H1 (cell line): ENCODE data around the gene KDM6A. TPM values are rescaled to one million over a fixed set of nuclear protein-coding genes. Genes with fewer than 3 reads are reported as not detected.

Source experiments
- CTCF ChIA-PET: fragments of 300-600 bp; sonication (Branson Sonifier 250); formaldehyde crosslinking; loops from one replicate; lab custom pipeline; 2021; ENCODE audit not compliant: partially characterized antibody; lab: Charles Lee
- POLR2A ChIA-PET: fragments of 300-600 bp; sonication (Branson Sonifier 250); formaldehyde crosslinking; loops from one replicate; lab custom pipeline; 2021; ENCODE audit warnings: inconsistent platforms; ENCODE audit not compliant: partially characterized antibody; lab: Charles Lee
- DNase-seq, 2 experiments: peaks; one replicate each; pipeline versions ENCODE4 v3.0.0 to v3.0.0-alpha.2; 2010 to 2022; ENCODE audit warnings: low spot score in 2 of 2, low read depth in 1 of 2, mixed read lengths in 1 of 2
- FAIRE-seq: peaks from 2 replicates; lab custom pipeline; 2011; peaks lifted over from hg19 to GRCh38; lab: Jason Lieb, UNC
- H2AFZ ChIP-seq: 2 replicates; pipeline ENCODE4 v1.8.1; 2012; ENCODE audit warnings: low read length, inconsistent platforms
- H2AK5ac ChIP-seq: 2 replicates; pipeline ENCODE4 v1.6.1; 2013; ENCODE audit warnings: low read depth, low read length
- H2BK120ac ChIP-seq: replicated peaks from 2 replicates; pipeline ENCODE3; 2013; ENCODE audit warnings: low read depth, low read length, inconsistent platforms
- H2BK12ac ChIP-seq: 2 replicates; pipeline ENCODE4 v1.6.1; 2013; ENCODE audit warnings: low read depth, low read length
- H2BK15ac ChIP-seq: 2 replicates; pipeline ENCODE4 v1.6.1; 2013; ENCODE audit warnings: low read length
- H2BK20ac ChIP-seq: 2 replicates; pipeline ENCODE4 v1.6.1; 2013; ENCODE audit warnings: low read length
- H2BK5ac ChIP-seq: 2 replicates; pipeline ENCODE4 v1.6.1; 2013; ENCODE audit warnings: low read depth, low read length
- H3K14ac ChIP-seq: 2 replicates; pipeline ENCODE4 v1.6.1; 2013; ENCODE audit warnings: inconsistent platforms; ENCODE audit not compliant: insufficient read length
- H3K18ac ChIP-seq: 2 replicates; pipeline ENCODE4 v1.6.1; 2013; ENCODE audit warnings: low read length; ENCODE audit errors: extremely low read depth
- H3K23ac ChIP-seq: 2 replicates; pipeline ENCODE4 v1.6.1; 2013; ENCODE audit warnings: inconsistent platforms; ENCODE audit not compliant: insufficient read length
- H3K23me2 ChIP-seq: 2 replicates; pipeline ENCODE4 v1.6.1; 2013; ENCODE audit warnings: low read depth, low read length
- H3K27ac ChIP-seq: 2 replicates; pipeline ENCODE4 v1.6.1; 2011; ENCODE audit warnings: low read depth, low read length, inconsistent platforms
- H3K27me3 ChIP-seq, 4 experiments: replicated peaks in 1 of 4; 1 replicate in 1 of 4; 2 replicates in 3 of 4; pipeline versions ENCODE4 v1.6.1 to v1.8.1; 2011 to 2013; ENCODE audit warnings: low read length in 3 of 4, mild to moderate bottlenecking in 3 of 4, inconsistent platforms in 2 of 4, mixed read lengths in 2 of 4, moderate library complexity in 1 of 4; ENCODE audit not compliant: control insufficient read depth in 3 of 4, insufficient read depth in 3 of 4; ENCODE audit errors: extremely low read depth in 1 of 4
- H3K36me3 ChIP-seq, 4 experiments: 2 replicates each; pipeline versions ENCODE4 v1.6.1 to v1.8.1; 2011 to 2013; ENCODE audit warnings: mild to moderate bottlenecking in 4 of 4, low read length in 3 of 4, moderate library complexity in 2 of 4, control low read depth in 1 of 4, inconsistent platforms in 1 of 4; ENCODE audit not compliant: insufficient read depth in 4 of 4, control insufficient read depth in 2 of 4
- H3K4ac ChIP-seq: replicated peaks from 2 replicates; pipeline ENCODE3; 2013; ENCODE audit warnings: low read length, low read depth, mixed read lengths, inconsistent platforms; ENCODE audit not compliant: insufficient read length
- H3K4me1 ChIP-seq, 4 experiments: replicated peaks in 1 of 4; 1 replicate in 1 of 4; 2 replicates in 3 of 4; pipeline versions ENCODE4 v1.6.1 to v1.8.1; 2011 to 2013; ENCODE audit warnings: low read length in 3 of 4, inconsistent platforms in 2 of 4, mixed read lengths in 1 of 4; ENCODE audit not compliant: insufficient read depth in 4 of 4, control insufficient read depth in 3 of 4
- H3K4me2 ChIP-seq, 2 experiments: 2 replicates each; pipeline versions ENCODE4 v1.6.1 to v1.8.1; 2011 to 2013; ENCODE audit warnings: low read depth in 2 of 2, low read length in 2 of 2, control low read depth in 1 of 2, inconsistent platforms in 1 of 2, mild to moderate bottlenecking in 1 of 2; ENCODE audit not compliant: insufficient read depth in 1 of 2
- H3K4me3 ChIP-seq, 4 experiments: fragments of 200-600, 300-600 bp in 1 of 4; sonication (generic), shearing (Covaris generic), sonication (Bioruptor Twin) in 1 of 4; 2 replicates each; pipeline versions ENCODE4 v1.5.1 to v1.8.1; 2011 to 2016; ENCODE audit warnings: low read length in 4 of 4, low read depth in 3 of 4, control low read depth in 2 of 4, inconsistent platforms in 2 of 4, mild to moderate bottlenecking in 2 of 4, mixed read lengths in 1 of 4, moderate library complexity in 1 of 4; ENCODE audit not compliant: insufficient read depth in 2 of 4; ENCODE audit errors: extremely low read depth in 1 of 4
- H3K56ac ChIP-seq: replicated peaks from 2 replicates; pipeline ENCODE3; 2013; ENCODE audit warnings: low read depth, mild to moderate bottlenecking, mixed read lengths, low read length, inconsistent platforms; ENCODE audit not compliant: insufficient read length
- H3K79me1 ChIP-seq: 2 replicates; pipeline ENCODE4 v1.6.1; 2013; ENCODE audit warnings: low read depth, low read length, control low read depth
- H3K79me2 ChIP-seq, 2 experiments: 2 replicates each; pipeline versions ENCODE4 v1.6.1 to v1.8.1; 2012 to 2013; ENCODE audit warnings: low read length in 2 of 2, mild to moderate bottlenecking in 2 of 2, inconsistent platforms in 1 of 2; ENCODE audit not compliant: insufficient read depth in 2 of 2, control insufficient read depth in 1 of 2
- H3K9ac ChIP-seq, 4 experiments: replicated peaks in 1 of 4; 1 replicate in 1 of 4; 2 replicates in 3 of 4; pipeline versions ENCODE4 v1.6.1 to v1.8.1; 2011 to 2013; ENCODE audit warnings: low read depth in 3 of 4, low read length in 3 of 4, control low read depth in 2 of 4, mild to moderate bottlenecking in 2 of 4, moderate library complexity in 2 of 4, inconsistent platforms in 1 of 4; ENCODE audit errors: extremely low read depth in 1 of 4
- H3K9me3 ChIP-seq, 2 experiments: 2 replicates each; pipeline versions ENCODE4 v1.6.1 to v1.8.1; 2012 to 2013; ENCODE audit warnings: mild to moderate bottlenecking in 2 of 2, moderate library complexity in 2 of 2, control low read depth in 1 of 2, inconsistent platforms in 1 of 2, low read depth in 1 of 2, low read length in 1 of 2, mixed read lengths in 1 of 2; ENCODE audit not compliant: insufficient read depth in 2 of 2
- H4K20me1 ChIP-seq, 2 experiments: replicated peaks in 1 of 2; 2 replicates each; pipeline versions ENCODE3 to v1.8.1; 2011 to 2013; ENCODE audit warnings: inconsistent platforms in 2 of 2, low read length in 2 of 2, mild to moderate bottlenecking in 1 of 2; ENCODE audit not compliant: insufficient read depth in 2 of 2, control insufficient read depth in 1 of 2
- H4K5ac ChIP-seq: 2 replicates; pipeline ENCODE4 v1.6.1; 2013; ENCODE audit warnings: low read length, low read depth, mixed read lengths, inconsistent platforms; ENCODE audit not compliant: insufficient read length
- H4K8ac ChIP-seq: 2 replicates; pipeline ENCODE4 v1.8.0; 2013; ENCODE audit warnings: mild to moderate bottlenecking, moderate library complexity, low read length, inconsistent platforms; ENCODE audit not compliant: insufficient read depth; ENCODE audit errors: extremely low read depth
- H4K91ac ChIP-seq: replicated peaks from 2 replicates; pipeline ENCODE3; 2013; ENCODE audit warnings: low read length, mixed read lengths, inconsistent platforms; ENCODE audit not compliant: insufficient read length
- WGBS, 2 experiments: shearing (Covaris generic) in 1 of 2; methylation state at CpG; one replicate each; pipeline versions ENCODE4 v1.1.6 to v1.1.7; 2013 to 2015; ENCODE audit warnings: low lambda C conversion rate in 2 of 2, mixed read lengths in 2 of 2, inconsistent platforms in 1 of 2, low coverage in 1 of 2, missing lambda C conversion rate in 1 of 2; ENCODE audit not compliant: insufficient replicate concordance in 2 of 2, insufficient coverage in 1 of 2, insufficient read length in 1 of 2; ENCODE audit errors: extremely low coverage in 1 of 2, missing lambda C conversion rate in 1 of 2; 5-methylcytosine and 5-hydroxymethylcytosine counted together
- polyA plus RNA-seq, 7 experiments: library from polyadenylated mRNA; depleted of rRNA in 3 of 7; stranded (reverse) in 5 of 7; unstranded in 2 of 7; fragments of >200 nt in 5 of 7; fragments of 200-250 nt in 2 of 7; gene quantifications; 1 replicate in 5 of 7; 2 replicates in 1 of 7; 4 replicates in 1 of 7; pipeline versions ENCODE4 v1.2.1 to v1.2.3, GENCODE V29; 2011 to 2013; ENCODE audit warnings: missing spikeins in 2 of 7, mixed read lengths in 2 of 7
- total RNA-seq: library from RNA; stranded (reverse); fragmentation: NEBNext Ultra II Directional; extraction: Animal tissue kit (Norgen Biotek cat#: 25700); gene quantifications from 2 replicates; pipeline ENCODE4 v1.2.1, GENCODE V29; 2021
- TF ChIP-seq, protein P1 (sequence below): fragments of 300-600 bp; sonication (generic); IDR thresholded peaks from 2 replicates; pipeline ENCODE4 v1.7.1; 2012; ENCODE audit warnings: low read length, moderate library complexity, mild to moderate bottlenecking, inconsistent platforms; ENCODE audit not compliant: insufficient replicate concordance

The KDM6A gene
- total and polyA plus RNA-seq, 2 of the 8 experiments (the other 6 are each of a cell fraction or from before 2014, with no cell fraction given) = 43.5 to 58.4 TPM

DNA sequence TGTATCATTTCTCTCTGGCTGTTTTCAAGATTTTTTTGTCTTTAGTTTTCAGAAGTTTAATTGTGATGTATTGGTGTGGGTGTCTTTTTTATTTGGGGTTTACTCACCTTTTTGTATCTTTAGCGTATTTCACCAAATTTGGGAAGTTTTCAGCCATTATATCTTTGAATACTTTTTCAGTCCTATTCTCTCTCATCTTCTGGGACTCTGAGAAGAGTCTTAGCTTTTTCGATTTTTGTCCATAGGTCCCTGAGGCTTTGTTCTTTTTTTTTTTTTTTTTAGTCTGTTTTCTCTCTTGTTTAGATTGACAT is 23.8 kb downstream of the KDM6A start:
- ChIA-PET CTCF (no interaction called here), POLR2A (no interaction called here)
- H4K5ac ChIP-seq = no peak overlapping the region
- no peaks in the 10 kb centered on the region for H3K79me1 ChIP-seq
- no peak overlapping the region for H3K18ac ChIP-seq
- H3K23ac ChIP-seq = no peak overlapping the region
- peaks cover 0 to 8% (median 3%) of the 10 kb centered on the region in 4 experiments; a peak in 3 of 7 replicates for H3K4me1 ChIP-seq
- H3K4me2 ChIP-seq = no peak overlapping the region
- peaks cover 0 to 6% of the 10 kb centered on the region in 2 experiments for H4K20me1 ChIP-seq
- H3K36me3 ChIP-seq = no peaks in the 10 kb centered on the region
- no peak overlapping the region for H2BK15ac ChIP-seq
- no peak overlapping the region for H4K91ac ChIP-seq
- peaks cover 10 to 97% of the 10 kb centered on the region in 2 experiments for H3K79me2 ChIP-seq
- no peak overlapping the region for H3K4me3 ChIP-seq
- no peak overlapping the region for H2BK5ac ChIP-seq
- no peak overlapping the region for H2BK12ac ChIP-seq
- FAIRE-seq = no peak
- H3K27ac ChIP-seq = no peak overlapping the region
- H3K56ac ChIP-seq = no peak overlapping the region
- H4K8ac ChIP-seq = no peak overlapping the region
- DNase-seq = no peak
- WGBS, 2 experiments = 76% methylated on average over 2 of the region's 2 CpGs; no CpG with 5 or more reads in 1 of the 2 experiments
- no peak overlapping the region for H2BK120ac ChIP-seq
- H2BK20ac ChIP-seq = no peak overlapping the region
- H3K23me2 ChIP-seq = no peaks in the 10 kb centered on the region
- no peak overlapping the region for H2AK5ac ChIP-seq
- H3K14ac ChIP-seq = no peak overlapping the region
- no peaks in the 10 kb centered on the region for H3K27me3 ChIP-seq
- no peak overlapping the region for H2AFZ ChIP-seq
- no peaks in the 10 kb centered on the region for H3K9me3 ChIP-seq
- no peak overlapping the region for H3K4ac ChIP-seq
- no peak overlapping the region for H3K9ac ChIP-seq
- TF ChIP-seq, protein P1, sequence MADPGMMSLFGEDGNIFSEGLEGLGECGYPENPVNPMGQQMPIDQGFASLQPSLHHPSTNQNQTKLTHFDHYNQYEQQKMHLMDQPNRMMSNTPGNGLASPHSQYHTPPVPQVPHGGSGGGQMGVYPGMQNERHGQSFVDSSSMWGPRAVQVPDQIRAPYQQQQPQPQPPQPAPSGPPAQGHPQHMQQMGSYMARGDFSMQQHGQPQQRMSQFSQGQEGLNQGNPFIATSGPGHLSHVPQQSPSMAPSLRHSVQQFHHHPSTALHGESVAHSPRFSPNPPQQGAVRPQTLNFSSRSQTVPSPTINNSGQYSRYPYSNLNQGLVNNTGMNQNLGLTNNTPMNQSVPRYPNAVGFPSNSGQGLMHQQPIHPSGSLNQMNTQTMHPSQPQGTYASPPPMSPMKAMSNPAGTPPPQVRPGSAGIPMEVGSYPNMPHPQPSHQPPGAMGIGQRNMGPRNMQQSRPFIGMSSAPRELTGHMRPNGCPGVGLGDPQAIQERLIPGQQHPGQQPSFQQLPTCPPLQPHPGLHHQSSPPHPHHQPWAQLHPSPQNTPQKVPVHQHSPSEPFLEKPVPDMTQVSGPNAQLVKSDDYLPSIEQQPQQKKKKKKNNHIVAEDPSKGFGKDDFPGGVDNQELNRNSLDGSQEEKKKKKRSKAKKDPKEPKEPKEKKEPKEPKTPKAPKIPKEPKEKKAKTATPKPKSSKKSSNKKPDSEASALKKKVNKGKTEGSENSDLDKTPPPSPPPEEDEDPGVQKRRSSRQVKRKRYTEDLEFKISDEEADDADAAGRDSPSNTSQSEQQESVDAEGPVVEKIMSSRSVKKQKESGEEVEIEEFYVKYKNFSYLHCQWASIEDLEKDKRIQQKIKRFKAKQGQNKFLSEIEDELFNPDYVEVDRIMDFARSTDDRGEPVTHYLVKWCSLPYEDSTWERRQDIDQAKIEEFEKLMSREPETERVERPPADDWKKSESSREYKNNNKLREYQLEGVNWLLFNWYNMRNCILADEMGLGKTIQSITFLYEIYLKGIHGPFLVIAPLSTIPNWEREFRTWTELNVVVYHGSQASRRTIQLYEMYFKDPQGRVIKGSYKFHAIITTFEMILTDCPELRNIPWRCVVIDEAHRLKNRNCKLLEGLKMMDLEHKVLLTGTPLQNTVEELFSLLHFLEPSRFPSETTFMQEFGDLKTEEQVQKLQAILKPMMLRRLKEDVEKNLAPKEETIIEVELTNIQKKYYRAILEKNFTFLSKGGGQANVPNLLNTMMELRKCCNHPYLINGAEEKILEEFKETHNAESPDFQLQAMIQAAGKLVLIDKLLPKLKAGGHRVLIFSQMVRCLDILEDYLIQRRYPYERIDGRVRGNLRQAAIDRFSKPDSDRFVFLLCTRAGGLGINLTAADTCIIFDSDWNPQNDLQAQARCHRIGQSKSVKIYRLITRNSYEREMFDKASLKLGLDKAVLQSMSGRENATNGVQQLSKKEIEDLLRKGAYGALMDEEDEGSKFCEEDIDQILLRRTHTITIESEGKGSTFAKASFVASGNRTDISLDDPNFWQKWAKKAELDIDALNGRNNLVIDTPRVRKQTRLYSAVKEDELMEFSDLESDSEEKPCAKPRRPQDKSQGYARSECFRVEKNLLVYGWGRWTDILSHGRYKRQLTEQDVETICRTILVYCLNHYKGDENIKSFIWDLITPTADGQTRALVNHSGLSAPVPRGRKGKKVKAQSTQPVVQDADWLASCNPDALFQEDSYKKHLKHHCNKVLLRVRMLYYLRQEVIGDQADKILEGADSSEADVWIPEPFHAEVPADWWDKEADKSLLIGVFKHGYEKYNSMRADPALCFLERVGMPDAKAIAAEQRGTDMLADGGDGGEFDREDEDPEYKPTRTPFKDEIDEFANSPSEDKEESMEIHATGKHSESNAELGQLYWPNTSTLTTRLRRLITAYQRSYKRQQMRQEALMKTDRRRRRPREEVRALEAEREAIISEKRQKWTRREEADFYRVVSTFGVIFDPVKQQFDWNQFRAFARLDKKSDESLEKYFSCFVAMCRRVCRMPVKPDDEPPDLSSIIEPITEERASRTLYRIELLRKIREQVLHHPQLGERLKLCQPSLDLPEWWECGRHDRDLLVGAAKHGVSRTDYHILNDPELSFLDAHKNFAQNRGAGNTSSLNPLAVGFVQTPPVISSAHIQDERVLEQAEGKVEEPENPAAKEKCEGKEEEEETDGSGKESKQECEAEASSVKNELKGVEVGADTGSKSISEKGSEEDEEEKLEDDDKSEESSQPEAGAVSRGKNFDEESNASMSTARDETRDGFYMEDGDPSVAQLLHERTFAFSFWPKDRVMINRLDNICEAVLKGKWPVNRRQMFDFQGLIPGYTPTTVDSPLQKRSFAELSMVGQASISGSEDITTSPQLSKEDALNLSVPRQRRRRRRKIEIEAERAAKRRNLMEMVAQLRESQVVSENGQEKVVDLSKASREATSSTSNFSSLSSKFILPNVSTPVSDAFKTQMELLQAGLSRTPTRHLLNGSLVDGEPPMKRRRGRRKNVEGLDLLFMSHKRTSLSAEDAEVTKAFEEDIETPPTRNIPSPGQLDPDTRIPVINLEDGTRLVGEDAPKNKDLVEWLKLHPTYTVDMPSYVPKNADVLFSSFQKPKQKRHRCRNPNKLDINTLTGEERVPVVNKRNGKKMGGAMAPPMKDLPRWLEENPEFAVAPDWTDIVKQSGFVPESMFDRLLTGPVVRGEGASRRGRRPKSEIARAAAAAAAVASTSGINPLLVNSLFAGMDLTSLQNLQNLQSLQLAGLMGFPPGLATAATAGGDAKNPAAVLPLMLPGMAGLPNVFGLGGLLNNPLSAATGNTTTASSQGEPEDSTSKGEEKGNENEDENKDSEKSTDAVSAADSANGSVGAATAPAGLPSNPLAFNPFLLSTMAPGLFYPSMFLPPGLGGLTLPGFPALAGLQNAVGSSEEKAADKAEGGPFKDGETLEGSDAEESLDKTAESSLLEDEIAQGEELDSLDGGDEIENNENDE = no peak
